OCI-LY1 (cell line): ENCODE measurements around the gene RBM24.

ENCODE experiments used
- EZH2 ChIP-seq: fragments of 200-600 bp; sonication (generic), shearing (Covaris generic); IDR thresholded peaks from 2 replicates; pipeline ENCODE4 v1.8.0; 2017; ENCODE audit warnings: borderline replicate concordance, mixed run types, mild to moderate bottlenecking, antibody characterized with exemption, low read length, moderate library complexity, mixed read lengths
- TF ChIP-seq, protein P1 (sequence below): fragments of 200-600 bp; sonication (generic), shearing (Covaris generic); IDR thresholded peaks from 2 replicates; pipeline ENCODE4 v1.5.1; 2017; ENCODE audit warnings: mild to moderate bottlenecking, antibody characterized with exemption, low read length, moderate library complexity, mixed read lengths

- TF ChIP-seq, protein P1, sequence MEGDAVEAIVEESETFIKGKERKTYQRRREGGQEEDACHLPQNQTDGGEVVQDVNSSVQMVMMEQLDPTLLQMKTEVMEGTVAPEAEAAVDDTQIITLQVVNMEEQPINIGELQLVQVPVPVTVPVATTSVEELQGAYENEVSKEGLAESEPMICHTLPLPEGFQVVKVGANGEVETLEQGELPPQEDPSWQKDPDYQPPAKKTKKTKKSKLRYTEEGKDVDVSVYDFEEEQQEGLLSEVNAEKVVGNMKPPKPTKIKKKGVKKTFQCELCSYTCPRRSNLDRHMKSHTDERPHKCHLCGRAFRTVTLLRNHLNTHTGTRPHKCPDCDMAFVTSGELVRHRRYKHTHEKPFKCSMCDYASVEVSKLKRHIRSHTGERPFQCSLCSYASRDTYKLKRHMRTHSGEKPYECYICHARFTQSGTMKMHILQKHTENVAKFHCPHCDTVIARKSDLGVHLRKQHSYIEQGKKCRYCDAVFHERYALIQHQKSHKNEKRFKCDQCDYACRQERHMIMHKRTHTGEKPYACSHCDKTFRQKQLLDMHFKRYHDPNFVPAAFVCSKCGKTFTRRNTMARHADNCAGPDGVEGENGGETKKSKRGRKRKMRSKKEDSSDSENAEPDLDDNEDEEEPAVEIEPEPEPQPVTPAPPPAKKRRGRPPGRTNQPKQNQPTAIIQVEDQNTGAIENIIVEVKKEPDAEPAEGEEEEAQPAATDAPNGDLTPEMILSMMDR, result no peak
- TF ChIP-seq EZH2, result no peak
Observed at GRCh38 chr6:17336425-17336824, 55.3 kb downstream of the RBM24 start.
